NCI-H146 (cell line): ENCODE results near the gene GTPBP1.

ENCODE experiments used
- DNase-seq: peaks from one replicate; lab custom pipeline; 2025; lab: John Stamatoyannopoulos, UW

Gene GTPBP1

GRCh38 chr22:38727123-38727522, 21.4 kb downstream of the GTPBP1 start:
- DNase-seq, result no peak

DNA sequence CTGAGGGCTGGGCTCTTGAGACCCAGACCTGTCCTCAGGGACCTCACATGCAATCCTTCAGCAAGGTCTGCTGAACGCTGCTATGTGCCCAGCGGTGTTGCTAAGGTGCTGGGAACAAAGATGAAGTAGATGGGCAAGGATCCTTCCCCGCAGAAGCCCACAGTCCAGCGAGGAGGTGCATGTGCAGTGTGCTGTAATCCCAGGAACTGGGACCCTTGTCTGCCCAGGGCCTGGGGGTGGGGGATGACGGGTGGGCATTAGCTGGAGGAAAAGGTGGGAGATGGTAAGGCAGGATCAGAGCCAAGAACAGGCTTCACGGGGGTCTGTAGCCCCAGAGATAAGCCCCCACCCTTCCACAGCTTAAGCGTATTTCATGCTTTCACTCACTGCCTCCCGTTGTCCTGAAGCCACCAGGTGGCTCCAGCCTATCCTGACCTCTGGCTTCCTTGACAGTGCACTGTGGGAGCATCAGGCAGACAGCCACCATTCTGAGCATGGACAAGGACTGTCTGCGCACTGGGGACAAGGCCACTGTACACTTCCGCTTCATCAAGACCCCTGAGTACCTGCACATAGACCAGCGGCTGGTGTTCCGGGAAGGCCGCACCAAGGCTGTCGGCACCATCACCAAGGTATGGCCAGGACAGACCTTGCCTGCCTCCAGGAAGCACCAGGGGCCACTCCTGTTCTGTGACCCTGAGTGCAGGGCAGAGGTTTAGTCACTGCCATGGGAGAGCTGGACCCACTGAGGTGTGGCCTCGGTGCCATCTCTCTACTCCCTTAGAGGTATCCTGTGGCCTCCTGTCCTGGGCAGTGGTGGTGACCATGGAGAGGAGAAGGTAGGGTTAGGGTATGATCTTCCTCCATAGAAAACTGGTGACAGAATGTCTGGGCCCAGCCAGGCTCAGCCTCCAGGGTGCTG, 22.0 kb downstream of the GTPBP1 start:
- DNase-seq, result no peak

DNA sequence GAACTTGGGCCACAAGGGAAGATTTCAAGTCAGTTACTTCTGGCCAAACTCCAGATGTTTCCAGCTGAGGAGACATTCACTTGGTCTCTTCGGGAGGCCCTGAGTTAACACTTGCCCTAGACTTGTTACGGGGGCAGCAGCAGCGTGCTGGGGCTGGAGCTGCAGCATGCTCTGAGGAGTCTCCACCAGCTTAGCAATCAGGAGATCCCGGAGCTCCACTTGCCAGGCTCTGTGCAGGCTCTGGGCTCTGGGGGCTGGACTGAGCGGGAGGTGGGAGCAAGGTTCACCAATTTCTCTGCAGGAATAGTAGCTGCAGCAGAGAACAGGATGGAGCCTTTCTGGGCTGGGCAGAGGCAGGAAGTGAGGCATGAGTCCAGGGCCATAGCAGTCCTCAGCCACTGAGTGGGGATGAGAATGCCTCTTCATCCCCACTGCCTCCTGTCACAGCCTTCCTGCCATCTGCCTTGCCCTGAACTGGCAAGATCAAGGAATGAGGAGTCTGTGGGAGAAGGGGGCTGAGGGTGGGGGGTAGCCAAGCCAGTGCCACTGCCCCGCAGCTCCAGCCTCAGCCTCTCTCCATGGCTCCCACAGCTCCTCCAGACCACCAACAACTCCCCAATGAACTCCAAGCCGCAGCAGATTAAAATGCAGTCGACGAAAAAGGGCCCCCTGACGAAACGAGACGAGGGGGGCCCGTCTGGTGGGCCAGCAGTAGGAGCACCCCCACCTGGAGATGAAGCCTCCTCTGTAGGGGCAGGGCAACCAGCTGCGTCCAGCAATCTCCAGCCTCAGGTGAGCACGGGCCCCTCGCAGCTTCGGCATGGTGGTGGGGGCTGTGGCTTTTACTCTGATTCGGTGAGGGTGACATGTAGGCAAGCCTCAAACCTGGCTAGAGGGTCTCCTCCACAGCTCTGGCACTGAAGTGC, 23.4 kb downstream of the GTPBP1 start:
- DNase-seq, result no peak

DNA sequence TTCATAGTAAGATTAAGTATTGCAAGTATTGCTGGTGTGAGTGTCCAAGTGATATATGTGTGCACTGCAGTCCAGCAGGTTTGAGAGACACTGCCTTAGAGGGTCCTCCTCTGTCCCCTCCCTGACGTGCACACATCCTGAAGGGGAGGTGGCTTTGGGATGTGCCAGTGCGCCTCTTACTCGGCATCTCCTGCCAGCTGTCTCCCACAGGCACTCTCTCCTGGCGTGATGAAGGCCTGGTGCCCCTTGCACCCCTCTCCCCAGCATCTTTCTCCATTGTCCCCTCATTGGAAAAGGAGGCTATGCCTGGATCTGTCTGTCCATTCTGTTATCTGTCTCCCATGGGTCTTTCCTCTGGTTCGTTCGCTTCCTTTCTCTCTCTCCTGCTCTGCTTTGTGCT, 24.2 kb downstream of the GTPBP1 start:
- no peak for DNase-seq

DNA sequence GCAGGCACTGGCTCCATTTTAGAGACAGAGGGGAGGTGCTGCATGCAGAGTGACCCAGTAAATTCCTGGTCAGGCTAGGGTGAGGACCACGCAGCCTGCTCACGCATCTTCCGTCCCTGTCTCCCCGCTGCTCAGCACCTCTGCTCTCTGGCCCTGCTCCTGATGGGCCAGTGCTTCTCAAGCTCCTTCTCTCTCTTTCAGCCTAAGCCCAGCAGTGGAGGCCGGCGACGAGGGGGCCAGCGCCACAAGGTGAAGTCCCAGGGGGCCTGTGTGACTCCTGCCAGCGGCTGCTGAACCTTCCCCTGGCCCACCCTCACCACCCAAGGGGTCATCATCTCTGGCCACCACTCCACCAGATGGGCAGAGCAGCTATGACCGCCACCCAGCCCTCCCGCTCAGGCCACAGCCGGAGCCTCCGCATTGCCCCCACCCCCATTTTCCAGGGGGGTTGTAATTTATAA, 24.7 kb downstream of the GTPBP1 start:
- no peak for DNase-seq

GRCh38 chr22:38731703-38732161, 26.0 kb downstream of the GTPBP1 start:
- DNase-seq, result no peak

- DNase-seq, result no peak
These were observed 26.6 kb downstream of the GTPBP1 start for GRCh38 chr22:38732251-38732815.

DNA sequence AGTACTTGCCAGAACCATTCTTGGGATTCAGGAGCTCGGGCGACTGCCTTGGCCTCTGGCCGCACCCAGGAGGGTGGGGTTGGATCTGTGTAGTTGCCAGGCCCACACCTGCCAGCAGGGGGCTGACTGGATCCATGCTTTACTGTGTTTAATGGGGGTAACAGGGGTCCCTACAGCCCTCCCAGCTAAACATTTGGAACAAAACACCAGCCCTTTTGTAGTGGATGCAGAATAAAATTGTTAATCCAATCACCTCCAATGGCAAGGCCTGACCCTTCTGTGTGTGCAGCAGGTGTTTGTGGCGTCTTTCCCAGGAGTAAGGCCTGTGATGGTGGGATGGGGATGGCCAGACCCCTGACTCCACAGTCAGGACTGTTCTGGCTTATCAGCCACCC, 27.6 kb downstream of the GTPBP1 start:
- DNase-seq, result no peak

- no peak for DNase-seq
These were observed 28.1 kb downstream of the GTPBP1 start for GRCh38 chr22:38733724-38734381.

DNA sequence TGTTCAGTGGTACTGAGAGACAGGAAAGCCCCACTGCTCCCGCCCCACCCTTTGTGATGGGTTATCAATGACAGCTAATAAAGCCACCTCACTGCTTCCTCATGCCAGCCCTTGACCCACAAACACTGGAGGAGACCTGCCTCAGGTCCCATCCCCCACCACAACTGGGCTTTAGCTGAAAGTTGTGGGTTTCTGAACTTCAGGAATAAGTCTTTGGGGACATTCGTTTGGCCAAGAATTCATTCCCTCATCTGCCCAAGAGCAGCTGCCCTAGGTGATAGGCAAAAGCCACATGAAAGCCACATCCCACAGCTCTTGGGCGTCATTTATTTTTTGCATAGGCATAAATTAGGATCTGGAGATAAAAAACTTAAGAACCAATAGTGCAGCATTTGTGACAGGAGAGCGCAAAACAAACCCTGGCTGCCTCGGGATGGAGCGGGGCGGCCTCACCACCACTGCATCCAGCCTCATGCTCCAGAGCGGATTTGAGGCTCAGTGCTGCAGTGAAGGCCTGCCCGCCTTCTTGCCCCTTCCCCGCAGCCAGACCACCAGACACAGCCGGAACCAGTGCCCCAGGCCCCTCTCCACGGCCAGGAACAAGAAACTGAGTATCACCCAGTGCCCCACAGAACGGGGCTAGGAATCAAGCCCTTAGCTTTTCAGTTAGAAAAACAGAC, 28.8 kb downstream of the GTPBP1 start:
- DNase-seq, result no peak

GRCh38 chr22:38735126-38735464, 29.4 kb downstream of the GTPBP1 start:
- no peak for DNase-seq

- no peak for DNase-seq
These were observed 29.9 kb downstream of the GTPBP1 start for GRCh38 chr22:38735465-38736256.

GRCh38 chr22:38736257-38736570, 30.5 kb downstream of the GTPBP1 start:
- no peak for DNase-seq

- DNase-seq, result no peak
These were observed 31.7 kb downstream of the GTPBP1 start for GRCh38 chr22:38737302-38738060.

DNA sequence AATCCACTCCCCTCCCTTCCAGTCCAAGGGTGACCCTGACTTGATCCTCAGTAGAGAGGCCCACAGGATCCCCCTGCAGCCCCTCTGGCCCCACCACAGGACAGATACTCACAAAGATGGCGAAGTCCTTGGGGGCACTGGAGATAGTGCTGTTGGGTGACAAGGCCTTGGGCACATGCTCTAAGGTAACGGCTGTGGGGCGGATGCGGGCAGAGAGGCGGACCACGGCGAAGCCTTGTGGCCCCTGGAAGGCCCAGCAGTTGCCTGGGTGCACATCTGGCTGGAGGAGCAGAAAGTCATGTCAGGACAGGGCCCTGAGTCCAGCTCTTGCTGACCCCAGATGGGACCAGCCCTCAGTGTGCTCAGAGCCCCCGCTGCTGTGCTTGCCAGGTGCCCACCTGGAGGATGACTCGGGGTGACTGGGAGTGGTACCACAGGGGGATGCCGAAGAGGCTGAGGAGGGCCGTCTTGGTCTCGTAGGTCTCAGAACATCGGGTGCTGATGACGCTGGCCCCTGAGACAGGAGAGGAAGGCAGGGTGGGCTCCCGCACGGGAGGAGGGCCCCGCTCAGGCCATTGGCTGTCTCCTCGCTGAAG, 32.8 kb downstream of the GTPBP1 start:
- no peak for DNase-seq

GRCh38 chr22:38739300-38740055, 33.7 kb downstream of the GTPBP1 start:
- no peak for DNase-seq

GRCh38 chr22:38740116-38740723, 34.5 kb downstream of the GTPBP1 start:
- DNase-seq, result no peak

DNA sequence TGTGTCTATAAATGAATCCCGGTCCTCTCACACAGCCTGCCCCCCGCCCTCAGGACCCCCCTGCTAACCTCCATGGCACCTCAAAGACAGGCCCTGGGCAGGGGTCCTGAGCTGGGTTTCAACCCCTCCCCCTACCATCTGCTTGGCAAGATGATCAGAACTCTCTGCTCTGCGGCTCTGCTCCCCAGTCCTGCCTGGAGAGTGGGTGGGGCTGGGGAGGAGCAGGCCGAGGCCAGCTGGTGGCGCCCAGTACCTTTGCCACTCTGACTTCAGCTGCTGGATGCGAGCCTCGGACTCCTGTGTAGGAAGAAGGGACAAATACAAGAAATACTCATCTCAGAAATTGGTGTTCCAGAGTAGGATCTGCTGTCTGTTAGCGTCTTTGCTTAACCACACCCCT, 35.0 kb downstream of the GTPBP1 start:
- no peak for DNase-seq
